ENCODE data around the gene ABHD18. TPM values are rescaled to one million over a fixed set of nuclear protein-coding genes. Genes with fewer than 3 reads are reported as not detected.
"Not testable (repeated sequence)": the region's sequence is repeated elsewhere in the genome, so short reads cannot be mapped to it uniquely, and the experiment has no call there.

ABHD18 gene
- polyA plus RNA-seq, 3 donors = 6.1 to 9.5 (median 6.4) TPM

- Histone ChIP-seq H3K79me2 (ENCODE audit: insufficient read depth, low read length) (no peaks in the 10 kb centered on the region), H3K9me3 (replicated peaks in 1 of 2; ENCODE audit: control insufficient read depth in 1 of 2, insufficient read depth in 1 of 2, low read length in 2 of 2) (no peaks in the 10 kb centered on the region), H3K4me1 (ENCODE audit: control insufficient read depth in 1 of 2, insufficient read depth in 2 of 2, low read length in 2 of 2) (no peaks in the 10 kb centered on the region), H4K20me1 (ENCODE audit: insufficient read depth, low read length) (no peaks in the 10 kb centered on the region), H3K9ac (ENCODE audit: insufficient read depth, low read length, poor library complexity, severe bottlenecking) (no peak overlapping the region), H3K4me2 (replicated peaks; ENCODE audit: extremely low read depth, low read length, poor library complexity, severe bottlenecking) (no peak overlapping the region), H2AFZ (ENCODE audit: insufficient read depth, low read depth, low read length, poor library complexity, severe bottlenecking) (no peak overlapping the region), H3K4me3 (replicated peaks in 1 of 3; ENCODE audit: low read depth in 2 of 3, low read length in 3 of 3) (no peak overlapping the region), H3K36me3 (replicated peaks in 1 of 2; ENCODE audit: control insufficient read depth in 1 of 2, insufficient read depth in 2 of 2, low read length in 2 of 2) (peaks cover 9 to 46% of the 10 kb centered on the region in 2 donors), H3K27me3 (ENCODE audit: control insufficient read depth in 2 of 2, insufficient read depth in 2 of 2, low read length in 2 of 2) (no peaks in the 10 kb centered on the region), H3K27ac (ENCODE audit: low read depth in 1 of 2, low read length in 2 of 2) (no peak overlapping the region)
- DNase-seq = no peak
- no CpG with 5 or more reads among the region's 1 CpG for WGBS (ENCODE audit: insufficient coverage)
- H3K27me3 Mint-ChIP-seq (ENCODE audit: low read depth in 3 of 3) = no peaks in the 10 kb centered on the region
- H3K36me3 Mint-ChIP-seq = peaks cover 24 to 37% of the 10 kb centered on the region in 2 donors
- intact Hi-C loops (cut with micrococcal nuclease) = no loop called here
- no peak overlapping the region for H3K4me3 Mint-ChIP-seq
- H3K4me1 Mint-ChIP-seq = no peaks in the 10 kb centered on the region
- peaks cover 0 to 4% (median 0%) of the 10 kb centered on the region in 7 donors for H3K9me3 Mint-ChIP-seq
- TF ChIP-seq CTCF (IDR thresholded peaks at IDR 0.05) = no peak
- no peak overlapping the region for H3K27ac Mint-ChIP-seq
These were observed 35.0 kb upstream of the ABHD18 start for GRCh38 chr4:127930175-127930574.

- 100% methylated on average over 4 of the region's 6 CpGs for WGBS (ENCODE audit: insufficient coverage)
These were observed 33.4 kb upstream of the ABHD18 start for GRCh38 chr4:127931836-127932235.

More at GRCh38 chr4:127931836-127932235, 33.4 kb upstream of the ABHD18 start:
- H3K4me3 ChIP-seq (replicated peaks in 1 of 3; ENCODE audit: low read depth in 2 of 3, low read length in 3 of 3); H3K9me3 Mint-ChIP-seq; H3K27me3 Mint-ChIP-seq (ENCODE audit: low read depth in 3 of 3); intact Hi-C loops (cut with micrococcal nuclease); H2AFZ ChIP-seq (ENCODE audit: insufficient read depth, low read depth, low read length, poor library complexity, severe bottlenecking); H3K27ac Mint-ChIP-seq; H3K27ac ChIP-seq (ENCODE audit: low read depth in 1 of 2, low read length in 2 of 2); H3K4me1 ChIP-seq (ENCODE audit: control insufficient read depth in 1 of 2, insufficient read depth in 2 of 2, low read length in 2 of 2); H3K79me2 ChIP-seq (ENCODE audit: insufficient read depth, low read length); DNase-seq; H3K27me3 ChIP-seq (ENCODE audit: control insufficient read depth in 2 of 2, insufficient read depth in 2 of 2, low read length in 2 of 2); H3K4me2 ChIP-seq (replicated peaks; ENCODE audit: extremely low read depth, low read length, poor library complexity, severe bottlenecking); H4K20me1 ChIP-seq (ENCODE audit: insufficient read depth, low read length); H3K4me1 Mint-ChIP-seq; H3K9ac ChIP-seq (ENCODE audit: insufficient read depth, low read length, poor library complexity, severe bottlenecking); H3K9me3 ChIP-seq (replicated peaks in 1 of 2; ENCODE audit: control insufficient read depth in 1 of 2, insufficient read depth in 1 of 2, low read length in 2 of 2); H3K4me3 Mint-ChIP-seq: not testable (repeated sequence)
- H3K36me3 Mint-ChIP-seq = peaks cover 17 to 32% of the 10 kb centered on the region in 2 donors
- H3K36me3 ChIP-seq (replicated peaks in 1 of 2; ENCODE audit: control insufficient read depth in 1 of 2, insufficient read depth in 2 of 2, low read length in 2 of 2) = peaks cover 9 to 39% of the 10 kb centered on the region in 2 donors

Measured in CD14-positive monocyte (primary cell).